HepG2 (cell line): ENCODE results near the gene RNF25. TPM values are rescaled to one million over a fixed set of nuclear protein-coding genes. Genes with fewer than 3 reads are reported as not detected.

Experiments used
- ARNT ChIP-seq: fragments of 450-650 bp; IDR thresholded peaks from 2 replicates; pipeline ENCODE4 v1.6.1; 2017
- CTCF ChIP-seq: sonication (generic); formaldehyde crosslinking; IDR thresholded peaks from 2 replicates; pipeline ENCODE4 v1.5.0; 2020; ENCODE audit warnings: mild to moderate bottlenecking, missing genetic modification reagents, moderate library complexity
- EEA1 ChIP-seq: sonication (generic); formaldehyde crosslinking; IDR thresholded peaks from 2 replicates; pipeline ENCODE4 v1.5.1; 2020; ENCODE audit warnings: mild to moderate bottlenecking, missing genetic modification reagents, borderline replicate concordance
- GPBP1L1 ChIP-seq: sonication (generic); formaldehyde crosslinking; IDR thresholded peaks from 2 replicates; pipeline ENCODE4 v1.5.0; 2020; ENCODE audit warnings: mild to moderate bottlenecking, missing genetic modification reagents
- KMT2A ChIP-seq: sonication (generic); formaldehyde crosslinking; IDR thresholded peaks from 2 replicates; pipeline ENCODE4 v1.4.0; 2020; ENCODE audit warnings: missing genetic modification reagents
- MAF1 ChIP-seq: sonication (generic); formaldehyde crosslinking; IDR thresholded peaks from 2 replicates; pipeline ENCODE4 v1.5.0; 2020; ENCODE audit warnings: missing genetic modification reagents, borderline replicate concordance
- MTA1 ChIP-seq: sonication (generic); formaldehyde crosslinking; IDR thresholded peaks from 2 replicates; pipeline ENCODE4 v1.4.0; 2020; ENCODE audit warnings: missing genetic modification reagents, mild to moderate bottlenecking, borderline replicate concordance
- PLSCR1 ChIP-seq: sonication (generic); formaldehyde crosslinking; IDR thresholded peaks from 2 replicates; pipeline ENCODE4 v1.5.0; 2020; ENCODE audit warnings: missing genetic modification reagents, mild to moderate bottlenecking, borderline replicate concordance
- RCOR2 ChIP-seq: IDR thresholded peaks from 2 replicates; pipeline ENCODE4 v1.6.1; 2016; ENCODE audit warnings: missing biosample characterization, missing genetic modification reagents
- RXRB ChIP-seq: IDR thresholded peaks from 2 replicates; pipeline ENCODE4 v1.6.1; 2016; ENCODE audit warnings: borderline replicate concordance, missing genetic modification reagents, missing compliant biosample characterization
- SP2 ChIP-seq: sonication (generic); formaldehyde crosslinking; IDR thresholded peaks from 2 replicates; pipeline ENCODE4 v1.5.1; 2020; ENCODE audit warnings: mild to moderate bottlenecking, missing genetic modification reagents
- SPEN ChIP-seq: sonication (generic); formaldehyde crosslinking; IDR thresholded peaks from 2 replicates; pipeline ENCODE4 v1.5.1; 2020; ENCODE audit warnings: low read depth, mild to moderate bottlenecking, missing genetic modification reagents
- TBX2 ChIP-seq: sonication (generic); formaldehyde crosslinking; IDR thresholded peaks from 2 replicates; pipeline ENCODE4 v1.5.0; 2020; ENCODE audit warnings: missing genetic modification reagents, mild to moderate bottlenecking, borderline replicate concordance
- ZBTB49 ChIP-seq: sonication (generic); formaldehyde crosslinking; IDR thresholded peaks from 2 replicates; pipeline ENCODE4 v1.4.0; 2020; ENCODE audit warnings: missing genetic modification reagents, borderline replicate concordance
- ZMYM3 ChIP-seq: sonication (generic); formaldehyde crosslinking; IDR thresholded peaks from 2 replicates; pipeline ENCODE4 v1.5.1; 2020; ENCODE audit warnings: mild to moderate bottlenecking, missing genetic modification reagents
- ZNF12 ChIP-seq: sonication (generic); formaldehyde crosslinking; IDR thresholded peaks from 2 replicates; pipeline ENCODE4 v1.5.0; 2020; ENCODE audit warnings: missing genetic modification reagents
- ZNF180 ChIP-seq: sonication (generic); formaldehyde crosslinking; IDR thresholded peaks from 2 replicates; pipeline ENCODE4 v1.4.0; 2020; ENCODE audit warnings: low read depth, missing genetic modification reagents, borderline replicate concordance
- ZNF224 ChIP-seq: sonication (generic); formaldehyde crosslinking; IDR thresholded peaks from 2 replicates; pipeline ENCODE4 v1.5.0; 2020; ENCODE audit warnings: mild to moderate bottlenecking, missing genetic modification reagents
- ZNF282 ChIP-seq: fragments of 450-650 bp; IDR thresholded peaks from 2 replicates; pipeline ENCODE4 v1.6.1; 2018; ENCODE audit not compliant: partially characterized antibody
- ZNF557 ChIP-seq: sonication (generic); formaldehyde crosslinking; IDR thresholded peaks from 2 replicates; pipeline ENCODE4 v1.4.0; 2020; ENCODE audit warnings: missing genetic modification reagents
- ZNF580 ChIP-seq: IDR thresholded peaks from 2 replicates; pipeline ENCODE4 v1.6.1; 2016; ENCODE audit warnings: low read depth, borderline replicate concordance
- ZSCAN21 ChIP-seq: sonication (generic); formaldehyde crosslinking; IDR thresholded peaks from 2 replicates; pipeline ENCODE4 v1.8.0; 2022; ENCODE audit warnings: mild to moderate bottlenecking, missing genetic modification reagents, moderate library complexity, borderline replicate concordance
- ZZZ3 ChIP-seq: sonication (generic); formaldehyde crosslinking; IDR thresholded peaks from 2 replicates; pipeline ENCODE4 v1.4.0; 2020; ENCODE audit warnings: missing genetic modification reagents, mild to moderate bottlenecking, borderline replicate concordance
- polyA plus RNA-seq, 8 experiments: library from polyadenylated mRNA; depleted of rRNA in 3 of 8; stranded (reverse) in 7 of 8; unstranded in 1 of 8; fragments of >200 nt; fragmentation: Illumina TruSeq in 4 of 8; extraction: Trizol in 4 of 8; gene quantifications; 2 replicates each; pipeline versions ENCODE4 v1.2.1 to v1.2.3, GENCODE V29; 2011 to 2016; ENCODE audit warnings: low read depth in 4 of 8, missing spikeins in 1 of 8, mixed read lengths in 1 of 8; ENCODE audit not compliant: insufficient read depth in 1 of 8
- total RNA-seq, 5 experiments: library from RNA; depleted of rRNA; stranded (reverse); fragments of >200 nt; fragmentation: Illumina TruSeq; extraction: Trizol; gene quantifications; 2 replicates each; pipeline ENCODE4 v1.2.3, GENCODE V29; 2016; ENCODE audit warnings: low read depth in 1 of 5

Gene RNF25
- total and polyA plus RNA-seq, 2 of the 13 experiments (the other 11 are each of a cell fraction or from before 2014, with no cell fraction given): 37.0 to 87.6 TPM

- TF ChIP-seq ZSCAN21 (CRISPR knock-in tag) (peak; percentile 61; the same call in 1 of the 2 replicates), ZZZ3 (CRISPR knock-in tag) (peak; percentile 44; the same call in 1 of the 2 replicates), ZNF180 (CRISPR knock-in tag) (no peak), KMT2A (CRISPR knock-in tag) (peak; percentile 20), ZNF557 (CRISPR knock-in tag) (no peak), MAF1 (CRISPR knock-in tag) (peak; percentile 46; the same call in 1 of the 2 replicates), MTA1 (CRISPR knock-in tag) (no peak), ZNF282 (no peak), TBX2 (CRISPR knock-in tag) (no peak; the same call in 1 of the 2 replicates), ZNF580 (CRISPR knock-in tag) (no peak), EEA1 (CRISPR knock-in tag) (peak; percentile 54; the same call in 1 of the 2 replicates), ZBTB49 (peak; percentile 51; the same call in 1 of the 2 replicates), ZMYM3 (CRISPR knock-in tag) (0 out of 2 replicates have a peak, but pooled peaks have one; percentile 53), SPEN (CRISPR knock-in tag) (peak; percentile 60; the same call in 1 of the 2 replicates), SP2 (CRISPR knock-in tag) (peak; percentile 58), ZNF12 (0 out of 2 replicates have a peak, but pooled peaks have one; percentile 38), ARNT (no peak), CTCF (CRISPR knock-in tag) (peak; percentile 26; the same call in 1 of the 2 replicates), GPBP1L1 (CRISPR knock-in tag) (no peak), PLSCR1 (no peak), ZNF224 (CRISPR knock-in tag) (no peak), RXRB (CRISPR knock-in tag) (peak; percentile 29), RCOR2 (no peak)
Measured at GRCh38 chr2:218671654-218672566, at the start of gene RNF25, which contains the start of gene STK36 (continued).
